ENCODE data around the gene INPP5J. TPM values are rescaled to one million over a fixed set of nuclear protein-coding genes. Genes with fewer than 3 reads are reported as not detected.

The INPP5J gene
- total RNA-seq, 4 donors from 2014 or later, result 0.20 to 1.0 (median 0.67) TPM

DNA sequence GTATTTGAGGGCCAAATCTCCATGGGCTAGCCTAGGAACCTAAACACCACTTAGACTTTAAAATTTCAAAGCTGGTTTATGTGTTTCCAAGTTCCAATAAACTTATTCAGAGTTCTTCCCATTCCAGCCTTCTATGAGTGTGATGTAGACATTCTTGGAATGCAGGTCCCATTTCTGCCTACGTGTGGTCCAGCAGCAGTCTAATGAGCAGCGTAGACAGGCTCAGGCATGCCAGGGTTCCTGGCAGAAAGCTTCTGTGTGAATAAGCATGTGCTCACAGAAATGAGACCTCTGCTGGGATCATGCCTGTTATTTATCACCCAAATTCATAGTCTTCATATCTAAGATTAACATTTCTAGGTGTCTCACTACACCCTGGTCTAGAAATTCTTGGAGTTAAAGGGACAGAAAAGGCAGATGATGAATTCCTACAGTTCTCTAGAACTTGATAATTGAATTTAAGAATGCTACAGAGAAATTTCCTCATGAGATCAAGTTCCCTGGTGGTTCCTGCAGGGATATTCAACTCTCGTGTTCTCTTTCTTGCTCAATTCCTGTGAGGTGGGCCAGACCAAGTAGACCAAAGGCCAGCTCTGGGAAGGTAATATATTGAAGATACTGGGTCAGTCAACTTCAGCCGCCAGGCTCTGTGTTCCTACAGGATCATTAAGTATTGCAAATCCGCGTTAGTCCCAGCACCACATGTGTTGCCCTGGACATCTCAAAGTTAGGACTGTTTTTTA lies 54.8 kb downstream of the INPP5J start:
- no peak for DNase-seq (ENCODE audit: low spot score in 2 of 2)
- WGBS, 2 donors, result 71 to 78% methylated on average over 6 of the region's 6 CpGs
- Histone ChIP-seq H3K9me3 (no peaks in the 10 kb centered on the region), H3K4me1 (peaks cover 0 to 41% (median 2%) of the 10 kb centered on the region in 4 donors), H3K27ac (peak overlapping the region in 2 of 4 donors; percentile 12 to 31), H3K27me3 (no peaks in the 10 kb centered on the region), H3K36me3 (peaks cover 0 to 8% (median 0%) of the 10 kb centered on the region in 3 donors), H3K4me3 (no peak overlapping the region)
- TF ChIP-seq, protein P1, sequence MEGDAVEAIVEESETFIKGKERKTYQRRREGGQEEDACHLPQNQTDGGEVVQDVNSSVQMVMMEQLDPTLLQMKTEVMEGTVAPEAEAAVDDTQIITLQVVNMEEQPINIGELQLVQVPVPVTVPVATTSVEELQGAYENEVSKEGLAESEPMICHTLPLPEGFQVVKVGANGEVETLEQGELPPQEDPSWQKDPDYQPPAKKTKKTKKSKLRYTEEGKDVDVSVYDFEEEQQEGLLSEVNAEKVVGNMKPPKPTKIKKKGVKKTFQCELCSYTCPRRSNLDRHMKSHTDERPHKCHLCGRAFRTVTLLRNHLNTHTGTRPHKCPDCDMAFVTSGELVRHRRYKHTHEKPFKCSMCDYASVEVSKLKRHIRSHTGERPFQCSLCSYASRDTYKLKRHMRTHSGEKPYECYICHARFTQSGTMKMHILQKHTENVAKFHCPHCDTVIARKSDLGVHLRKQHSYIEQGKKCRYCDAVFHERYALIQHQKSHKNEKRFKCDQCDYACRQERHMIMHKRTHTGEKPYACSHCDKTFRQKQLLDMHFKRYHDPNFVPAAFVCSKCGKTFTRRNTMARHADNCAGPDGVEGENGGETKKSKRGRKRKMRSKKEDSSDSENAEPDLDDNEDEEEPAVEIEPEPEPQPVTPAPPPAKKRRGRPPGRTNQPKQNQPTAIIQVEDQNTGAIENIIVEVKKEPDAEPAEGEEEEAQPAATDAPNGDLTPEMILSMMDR (IDR thresholded peaks at IDR 0.05), result no peak
- no peak for TF ChIP-seq POLR2A (IDR thresholded peaks at IDR 0.05)
- TF ChIP-seq EP300 (IDR thresholded peaks at IDR 0.05), result no peak

DNA sequence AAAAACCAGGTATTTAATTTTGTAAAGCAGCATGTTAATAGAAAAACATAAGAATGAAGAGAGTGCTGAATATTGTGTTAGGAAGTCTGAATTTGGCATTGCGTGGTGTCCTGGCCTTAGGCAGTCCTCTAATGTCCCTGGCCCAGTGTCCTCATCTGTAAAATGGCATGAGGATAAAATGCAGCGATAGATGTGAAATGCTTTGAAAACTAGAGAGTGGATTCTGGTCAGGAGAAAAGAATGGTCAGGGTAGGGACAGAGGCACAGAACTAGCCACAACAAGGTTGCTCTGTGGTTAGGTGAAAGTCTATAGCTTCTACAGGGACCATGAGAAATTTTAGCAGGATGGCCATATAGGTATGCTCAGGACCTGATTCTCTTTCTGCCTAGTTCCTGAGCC lies 56.1 kb downstream of the INPP5J start:
- no peak overlapping the region for H3K27ac ChIP-seq
- no peaks in the 10 kb centered on the region for H3K9me3 ChIP-seq
- 92 to 97% methylated on average over 2 of the region's 2 CpGs for WGBS, 2 donors
- H3K36me3 ChIP-seq, result peaks cover 0 to 12% (median 0%) of the 10 kb centered on the region in 3 donors
- TF ChIP-seq, protein P1 (IDR thresholded peaks at IDR 0.05), result no peak
- no peak for TF ChIP-seq POLR2A (IDR thresholded peaks at IDR 0.05)
- no peak for TF ChIP-seq EP300 (IDR thresholded peaks at IDR 0.05)
- H3K4me1 ChIP-seq, result peaks cover 0 to 28% (median 2%) of the 10 kb centered on the region in 4 donors
- H3K4me3 ChIP-seq, result no peak overlapping the region
- H3K27me3 ChIP-seq, result no peaks in the 10 kb centered on the region
- no peak for DNase-seq (ENCODE audit: low spot score in 2 of 2)

DNA sequence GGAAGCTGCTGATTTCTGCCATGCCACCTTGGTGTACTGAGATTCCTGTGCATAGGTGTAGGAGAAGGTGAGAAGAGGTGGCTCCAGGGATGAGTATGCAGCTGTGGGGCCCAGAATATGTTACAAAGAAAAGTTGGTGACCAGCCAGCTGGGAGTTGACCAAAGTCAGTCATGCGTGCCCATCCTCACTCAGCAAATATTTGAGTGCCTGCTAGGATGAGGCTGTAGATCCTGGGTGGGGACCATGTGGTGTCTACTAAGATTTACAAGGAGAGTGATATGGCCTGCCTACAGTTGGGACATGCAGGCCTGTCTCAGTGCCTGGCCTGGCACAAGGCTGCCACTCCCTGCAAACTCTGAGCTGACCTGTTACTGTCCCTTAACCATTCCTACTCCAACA lies 56.6 kb downstream of the INPP5J start:
- peak overlapping the region in 1 of 4 donors; percentile 15 for H3K27ac ChIP-seq
- no peaks in the 10 kb centered on the region for H3K27me3 ChIP-seq
- H3K9me3 ChIP-seq, result no peaks in the 10 kb centered on the region
- H3K36me3 ChIP-seq, result peaks cover 0 to 16% (median 0%) of the 10 kb centered on the region in 3 donors
- TF ChIP-seq EP300 (IDR thresholded peaks at IDR 0.05) (no peak), POLR2A (IDR thresholded peaks at IDR 0.05) (no peak)
- TF ChIP-seq, protein P1 (IDR thresholded peaks at IDR 0.05), result no peak
- H3K4me1 ChIP-seq, result peaks cover 0 to 28% (median 2%) of the 10 kb centered on the region in 4 donors
- 43 to 64% methylated on average over 1 of the region's 1 CpG for WGBS, 2 donors
- no peak for DNase-seq (ENCODE audit: low spot score in 2 of 2)
- no peak overlapping the region for H3K4me3 ChIP-seq

DNA sequence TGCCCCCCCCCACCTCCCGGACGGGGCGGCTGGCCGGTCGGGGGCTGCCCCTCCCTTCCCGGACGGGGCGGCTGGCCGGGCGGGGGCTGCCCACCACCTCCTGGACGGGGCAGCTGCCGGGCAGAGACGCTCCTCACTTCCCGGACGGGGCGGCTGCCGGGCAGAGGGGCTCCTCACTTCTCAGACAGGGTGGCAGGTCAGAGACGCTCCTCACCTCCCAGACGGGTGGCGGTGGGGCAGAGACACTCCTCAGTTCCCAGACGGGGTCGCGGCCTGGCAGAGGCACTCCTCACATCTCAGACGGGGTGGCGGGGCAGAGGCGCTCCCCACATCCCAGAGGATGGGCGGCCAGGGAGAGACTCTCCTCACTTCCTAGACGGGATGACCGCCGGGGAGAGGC lies 61.2 kb downstream of the INPP5J start:
- DNase-seq (ENCODE audit: low spot score in 2 of 2), result no peak
- Histone ChIP-seq H3K9me3 (no peaks in the 10 kb centered on the region), H3K36me3 (peaks cover 0 to 36% (median 8%) of the 10 kb centered on the region in 3 donors), H3K4me3 (no peak overlapping the region), H3K27me3 (no peaks in the 10 kb centered on the region), H3K4me1 (peaks cover 0 to 11% (median 2%) of the 10 kb centered on the region in 4 donors), H3K27ac (no peak overlapping the region)
- no peak for TF ChIP-seq POLR2A (IDR thresholded peaks at IDR 0.05)
- TF ChIP-seq EP300 (IDR thresholded peaks at IDR 0.05), result no peak
- TF ChIP-seq, protein P1 (IDR thresholded peaks at IDR 0.05), result no peak
- 74 to 96% methylated on average over 4 to 7 of the region's 30 CpGs for WGBS, 2 donors

Small RNA genes lying within 50 kb of the gene (small RNA-seq; reads per million reads assigned to genes)
- gene MIR3928, result 0.94 reads per million, percentile 10 among the genes with 10 or more reads in this experiment

Other genes with a start within 250 kb of the INPP5J start
- gene MORC2, start 154.2 kb upstream of the INPP5J start, total RNA-seq, result 10 to 100 TPM; 18.0 to 22.0 (median 21.0) TPM
- gene TUG1, start 153.7 kb upstream of the INPP5J start, total RNA-seq, result 10 to 100 TPM; 63.5 to 90.4 (median 77.0) TPM
- gene SMTN, start 41.6 kb upstream of the INPP5J start, total RNA-seq, result 100 to 1,000 TPM; 173 to 294 (median 253) TPM
- gene SELENOM, start 15.4 kb upstream of the INPP5J start, total RNA-seq, result 100 to 1,000 TPM; 591 to 706 (median 650) TPM
- not detected for gene PLA2G3, start 17.5 kb downstream of the INPP5J start, total RNA-seq
- gene RNF185, start 37.2 kb downstream of the INPP5J start, total RNA-seq, result 10 to 100 TPM; 34.5 to 44.4 (median 38.8) TPM
- gene LIMK2, start 89.3 kb downstream of the INPP5J start, total RNA-seq, result 10 to 100 TPM; 50.0 to 67.2 (median 56.9) TPM
- 100 to 1,000 TPM in 1 of 4 donors, 10 to 100 TPM in 3; 54.8 to 106 (median 80.5) TPM for gene PIK3IP1, start 169.5 kb downstream of the INPP5J start, total RNA-seq
- gene PATZ1, start 223.4 kb downstream of the INPP5J start, total RNA-seq, result 10 to 100 TPM; 27.1 to 33.5 (median 31.3) TPM

Measured in tibial nerve (tissue), 4 donors.